Fibroblast of villous mesenchyme (primary cell): ENCODE measurements around the gene MCFD2. TPM values are rescaled to one million over a fixed set of nuclear protein-coding genes. Genes with fewer than 3 reads are reported as not detected.
"Not testable (repeated sequence)": the region's sequence is repeated elsewhere in the genome, so short reads cannot be mapped to it uniquely, and the experiment has no call there.

Experiments used
- DNase-seq: peaks from one replicate; pipeline ENCODE4 v3.0.0-alpha.2; 2010; ENCODE audit warnings: low read depth
- H3K4me3 ChIP-seq: 2 replicates; pipeline ENCODE4 v1.5.1; 2011; ENCODE audit warnings: low read depth, mild to moderate bottlenecking, low read length
- CTCF ChIP-seq: IDR thresholded peaks from 2 replicates; pipeline ENCODE4 v1.5.1; 2012; ENCODE audit warnings: low read depth, mild to moderate bottlenecking, low read length; ENCODE audit not compliant: insufficient read depth
- total RNA-seq: library from RNA; depleted of rRNA; stranded (reverse); fragments of >200 nt; gene quantifications from 2 replicates; pipeline ENCODE4 v1.2.3, GENCODE V29; 2012

Gene MCFD2
- total RNA-seq, 1 donor, result 196 TPM

- TF ChIP-seq CTCF, result no peak
- no peak overlapping the region for H3K4me3 ChIP-seq
These were observed 2.0 kb upstream of the MCFD2 start for GRCh38 chr2:46917628-46918027.

GRCh38 chr2:46915811-46916630, 415 bp upstream of the MCFD2 start:
- peak overlapping the region; percentile 77 for H3K4me3 ChIP-seq
- DNase-seq, result peak; percentile 90
- TF ChIP-seq CTCF, result no peak

More at GRCh38 chr2:46917628-46918027, 2.0 kb upstream of the MCFD2 start:
- DNase-seq, result no peak

GRCh38 chr2:46914578-46915230, 902 bp downstream of the MCFD2 start:
- DNase-seq, result peak; percentile 24
- no peak for TF ChIP-seq CTCF
- peak overlapping the region; percentile 77 for H3K4me3 ChIP-seq

- no peak for TF ChIP-seq CTCF
- peak; percentile 80 for DNase-seq
These were observed 1.9 kb downstream of the MCFD2 start for GRCh38 chr2:46913471-46914381.

GRCh38 chr2:46909771-46910419, 5.7 kb downstream of the MCFD2 start:
- H3K4me3 ChIP-seq, result no peak overlapping the region
- TF ChIP-seq CTCF, result no peak
- peak; percentile 39 for DNase-seq

More at GRCh38 chr2:46913471-46914381, 1.9 kb downstream of the MCFD2 start:
- H3K4me3 ChIP-seq, result peak overlapping the region; percentile 77

- no peak for TF ChIP-seq CTCF
- no peak for DNase-seq
These were observed 6.5 kb downstream of the MCFD2 start for GRCh38 chr2:46909150-46909549.

GRCh38 chr2:46904908-46905678, 10.5 kb downstream of the MCFD2 start:
- not testable (repeated sequence) for DNase-seq, H3K4me3 ChIP-seq

More at GRCh38 chr2:46909150-46909549, 6.5 kb downstream of the MCFD2 start:
- H3K4me3 ChIP-seq, result no peak overlapping the region

GRCh38 chr2:46902980-46903379, 12.6 kb downstream of the MCFD2 start:
- H3K4me3 ChIP-seq, DNase-seq: not testable (repeated sequence)
